ENCODE results near the gene POU4F1.

Gene POU4F1

DNA sequence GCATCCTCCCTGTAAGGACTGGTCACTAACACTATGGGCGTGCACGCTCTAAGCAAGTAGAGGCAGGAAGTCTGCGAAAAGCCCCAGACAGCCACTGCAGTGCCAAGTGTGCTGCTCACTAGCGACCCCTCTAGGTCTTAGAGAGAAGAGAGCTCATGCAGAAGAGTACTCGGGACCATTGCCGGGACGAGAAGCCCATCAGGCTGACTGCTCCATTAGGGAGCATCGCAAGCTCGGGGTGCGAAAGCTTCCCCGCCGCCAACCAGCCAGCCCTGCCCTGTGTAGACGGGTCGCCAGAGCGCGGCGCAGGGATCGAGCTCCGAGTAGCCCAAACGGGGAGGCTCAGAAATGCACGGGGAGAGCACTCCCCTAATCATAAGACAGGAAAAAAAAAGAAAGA, 16.6 kb downstream of the POU4F1 start:
- Mint-ChIP-seq H3K4me3 (no peak overlapping the region), H3K9me3 (peaks cover 27% of the 10 kb centered on the region), H3K4me1 (ENCODE audit: low read depth) (peaks cover 7% of the 10 kb centered on the region), H3K27ac (no peak overlapping the region), H3K27me3 (peaks cover 84% of the 10 kb centered on the region), H3K36me3 (ENCODE audit: low read depth) (no peaks in the 10 kb centered on the region)

DNA sequence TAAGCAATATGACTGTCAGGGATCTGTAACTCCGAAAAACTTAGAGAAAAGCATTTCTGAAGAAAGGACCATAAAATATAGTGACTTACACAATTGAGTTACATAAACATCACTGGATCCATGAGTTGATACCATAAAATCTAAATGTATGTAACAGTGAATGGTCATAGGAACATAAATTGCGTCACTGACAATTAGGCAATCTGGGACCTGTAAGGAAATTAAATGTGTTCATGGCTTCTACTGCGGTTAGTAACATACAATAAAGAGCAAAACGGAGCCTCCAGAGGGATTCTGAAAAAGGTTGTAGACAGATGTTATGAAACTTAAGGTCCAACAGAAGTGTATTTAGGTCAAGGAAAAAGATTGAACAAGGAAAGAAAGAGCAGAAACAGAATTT, 27.1 kb downstream of the POU4F1 start:
- H3K27me3 Mint-ChIP-seq: peaks cover 38% of the 10 kb centered on the region
- H3K4me1 Mint-ChIP-seq (ENCODE audit: low read depth): no peaks in the 10 kb centered on the region
- H3K9me3 Mint-ChIP-seq: peaks cover 7% of the 10 kb centered on the region
- H3K36me3 Mint-ChIP-seq (ENCODE audit: low read depth): no peaks in the 10 kb centered on the region
- no peak overlapping the region for H3K4me3 Mint-ChIP-seq
- no peak overlapping the region for H3K27ac Mint-ChIP-seq

DNA sequence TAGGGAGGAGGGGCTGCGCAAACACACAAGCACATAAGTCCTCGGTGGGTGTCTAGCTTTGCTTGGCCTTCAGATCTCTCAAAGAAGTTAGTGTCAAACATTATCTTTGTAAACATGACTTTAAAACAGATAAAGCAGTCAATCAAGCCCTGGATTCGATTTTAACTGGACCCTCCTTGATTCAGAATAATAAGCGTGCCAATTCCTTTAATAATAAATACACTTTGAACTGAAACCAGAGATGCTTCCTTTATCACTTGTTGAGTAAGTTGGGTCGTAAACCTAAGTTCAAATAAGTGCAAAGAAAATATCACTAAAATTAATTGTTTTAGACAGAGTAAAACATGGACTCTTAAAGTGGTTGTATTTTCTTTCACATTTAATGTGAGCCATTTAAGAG, 30.9 kb downstream of the POU4F1 start:
- Mint-ChIP-seq H3K27ac (no peak overlapping the region), H3K27me3 (peaks cover 21% of the 10 kb centered on the region), H3K36me3 (ENCODE audit: low read depth) (no peaks in the 10 kb centered on the region), H3K9me3 (peaks cover 7% of the 10 kb centered on the region), H3K4me3 (no peak overlapping the region), H3K4me1 (ENCODE audit: low read depth) (no peaks in the 10 kb centered on the region)

DNA sequence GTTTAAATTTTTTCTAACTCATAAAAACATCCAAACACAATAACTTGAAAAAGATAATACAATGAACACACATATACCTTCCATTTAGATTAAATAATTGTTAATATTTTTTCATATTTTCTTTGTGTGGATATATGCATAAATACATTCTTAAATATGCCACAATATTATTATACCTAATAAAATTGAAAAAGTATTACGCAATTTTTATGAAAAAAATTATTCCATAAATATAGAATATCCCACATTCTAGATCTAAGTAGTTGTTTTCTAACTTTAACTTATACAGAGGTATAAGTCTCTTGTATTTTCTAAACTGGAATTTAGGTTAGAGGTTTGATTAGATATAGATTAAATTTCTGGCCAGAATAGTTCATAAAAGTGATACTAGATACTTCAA, 34.3 kb downstream of the POU4F1 start:
- Mint-ChIP-seq H3K4me3 (no peak overlapping the region), H3K36me3 (ENCODE audit: low read depth) (no peaks in the 10 kb centered on the region), H3K9me3 (no peaks in the 10 kb centered on the region), H3K27me3 (peaks cover 10% of the 10 kb centered on the region), H3K4me1 (ENCODE audit: low read depth) (no peaks in the 10 kb centered on the region), H3K27ac (no peak overlapping the region)

DNA sequence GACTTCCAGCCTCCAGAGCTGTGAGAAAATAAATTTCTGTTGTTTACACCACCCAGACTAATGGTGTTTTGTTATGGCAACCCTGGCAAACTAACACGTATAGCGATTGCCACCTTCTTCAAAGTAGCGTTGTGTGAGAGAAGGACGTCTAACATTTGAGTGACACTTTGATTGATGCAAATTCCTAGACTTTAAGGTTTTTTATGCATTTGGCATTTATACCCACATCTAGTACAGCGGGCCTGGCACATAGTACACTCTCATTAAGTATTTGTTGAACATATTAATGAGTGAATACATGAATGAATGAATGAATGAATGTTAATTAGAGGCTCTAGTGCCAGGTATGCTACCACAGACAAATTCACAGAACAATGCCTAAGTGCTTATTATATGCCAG, 36.7 kb downstream of the POU4F1 start:
- peaks cover 18% of the 10 kb centered on the region for H3K27me3 Mint-ChIP-seq

DNA sequence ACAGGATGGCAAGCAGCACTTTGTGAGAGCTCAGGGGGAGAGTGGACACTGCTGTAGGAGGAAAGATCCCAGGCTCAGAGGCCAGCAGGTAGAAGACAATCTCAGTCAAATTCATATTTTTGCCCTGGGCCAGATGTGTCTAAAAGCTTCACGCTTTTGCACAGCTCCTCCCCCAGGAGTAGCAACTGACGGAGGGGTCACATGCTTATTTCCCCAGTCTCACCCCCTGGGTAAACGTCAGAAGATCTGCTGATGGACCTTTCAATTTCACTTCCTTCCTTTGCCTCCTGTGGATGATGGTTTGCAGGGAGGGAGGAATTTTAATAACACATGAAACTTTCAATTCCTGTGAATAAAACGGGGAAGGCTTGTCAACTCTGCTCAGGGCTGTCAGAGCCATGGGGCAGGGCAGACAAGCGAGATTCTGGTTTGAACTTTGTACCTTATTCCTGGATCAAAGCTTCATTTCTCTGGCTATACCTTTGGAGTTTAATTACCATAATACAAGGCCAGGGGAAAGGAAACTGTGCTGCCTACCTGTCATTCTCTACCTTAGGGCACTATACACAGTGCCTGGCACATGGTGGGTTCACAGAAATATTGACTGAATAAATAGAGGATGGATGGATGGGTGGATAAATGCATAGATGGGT, 41.0 kb downstream of the POU4F1 start:
- no peak overlapping the region for H3K4me3 Mint-ChIP-seq
- no peaks in the 10 kb centered on the region for H3K9me3 Mint-ChIP-seq
- H3K4me1 Mint-ChIP-seq (ENCODE audit: low read depth): no peaks in the 10 kb centered on the region
- peaks cover 25% of the 10 kb centered on the region for H3K27me3 Mint-ChIP-seq
- H3K36me3 Mint-ChIP-seq (ENCODE audit: low read depth): no peaks in the 10 kb centered on the region
- H3K27ac Mint-ChIP-seq: no peak overlapping the region

More for the DNA sequence above, 36.7 kb downstream of the POU4F1 start:
- Mint-ChIP-seq H3K4me3 (no peak overlapping the region), H3K9me3 (no peaks in the 10 kb centered on the region), H3K27ac (no peak overlapping the region), H3K36me3 (ENCODE audit: low read depth) (no peaks in the 10 kb centered on the region), H3K4me1 (ENCODE audit: low read depth) (no peaks in the 10 kb centered on the region)
